Keratinocyte (primary cell): ENCODE data around the gene USP49.

ENCODE experiments used
- CTCF ChIP-seq, 3 experiments: IDR thresholded peaks in 1 of 3; conservative IDR thresholded peaks in 1 of 3; optimal IDR thresholded peaks in 1 of 3; 2 replicates in 2 of 3; 3 replicates in 1 of 3; pipeline versions ENCODE3 to v1.5.1; 2011; ENCODE audit warnings: low read length in 3 of 3, mild to moderate bottlenecking in 3 of 3, moderate library complexity in 2 of 3, control low read depth in 1 of 3, inconsistent platforms in 1 of 3; ENCODE audit not compliant: insufficient read depth in 2 of 3; ENCODE audit errors: extremely low read depth in 1 of 3
- EZH2 ChIP-seq: IDR thresholded peaks from one replicate; pipeline ENCODE4 v1.6.1; 2012; ENCODE audit warnings: inconsistent platforms, mild to moderate bottlenecking, low read length, moderate library complexity

DNA sequence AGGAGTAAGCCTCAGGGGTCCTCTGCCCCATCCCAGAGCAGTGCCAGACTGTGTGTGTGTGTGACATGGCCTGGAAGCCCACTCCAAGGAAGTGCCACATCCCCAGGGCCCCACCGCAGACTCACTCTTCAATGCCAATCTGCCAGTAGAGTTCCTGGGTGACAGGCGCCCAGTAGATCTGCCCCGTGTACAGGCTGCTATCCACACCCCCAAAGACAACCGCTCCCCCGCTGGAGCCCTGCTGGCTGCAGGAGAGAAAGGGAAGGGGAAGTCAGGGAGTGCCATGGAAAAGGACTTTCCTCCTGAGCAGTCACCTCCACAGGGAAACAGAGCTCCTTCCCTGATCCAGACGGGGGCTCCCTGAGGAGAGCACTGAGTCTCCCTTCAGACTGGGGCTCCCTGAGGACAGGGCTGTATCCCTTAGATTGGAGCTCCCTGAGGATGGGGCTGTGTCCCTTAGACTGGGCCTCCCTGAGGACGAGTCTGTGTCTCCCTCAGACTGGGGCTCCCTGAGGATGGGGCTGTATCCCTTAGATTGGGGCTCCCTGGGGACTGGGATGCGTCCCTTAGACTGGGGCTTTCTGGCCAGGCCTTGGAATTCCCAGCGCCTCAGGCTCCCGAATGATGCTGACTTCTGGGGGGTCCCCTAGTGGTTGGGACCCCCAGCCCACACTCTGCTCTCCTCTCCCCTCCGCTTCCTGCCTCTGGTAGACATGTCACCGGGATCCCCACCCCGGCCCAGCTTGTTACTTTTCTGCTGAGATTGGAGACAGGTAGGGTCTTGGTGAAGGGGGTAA lies 154.6 kb downstream of the USP49 start:
- TF ChIP-seq CTCF (optimal IDR thresholded peaks at IDR 0.05 in 1 of 3, IDR thresholded peaks at IDR 0.05 in 1 of 3, conservative IDR thresholded peaks at IDR 0.05 in 1 of 3; ENCODE audit: extremely low read depth in 1 of 3, insufficient read depth in 2 of 3, low read length in 3 of 3) (no peak), EZH2 (no peak)
